GM20000 (cell line): ENCODE data around the gene KRT80.

Source experiments
- DNase-seq: peaks from one replicate; pipeline ENCODE4 v3.0.0; 2012; ENCODE audit warnings: low spot score
- TF ChIP-seq, protein P1 (sequence below): IDR thresholded peaks from 2 replicates; pipeline ENCODE4 v1.5.1; 2012; ENCODE audit warnings: mild to moderate bottlenecking, control low read depth; ENCODE audit errors: extremely low read depth, missing control alignments

KRT80 gene

GRCh38 chr12:52208424-52209165 is 16.8 kb upstream of the KRT80 start:
- DNase-seq = no peak
- TF ChIP-seq, protein P1, sequence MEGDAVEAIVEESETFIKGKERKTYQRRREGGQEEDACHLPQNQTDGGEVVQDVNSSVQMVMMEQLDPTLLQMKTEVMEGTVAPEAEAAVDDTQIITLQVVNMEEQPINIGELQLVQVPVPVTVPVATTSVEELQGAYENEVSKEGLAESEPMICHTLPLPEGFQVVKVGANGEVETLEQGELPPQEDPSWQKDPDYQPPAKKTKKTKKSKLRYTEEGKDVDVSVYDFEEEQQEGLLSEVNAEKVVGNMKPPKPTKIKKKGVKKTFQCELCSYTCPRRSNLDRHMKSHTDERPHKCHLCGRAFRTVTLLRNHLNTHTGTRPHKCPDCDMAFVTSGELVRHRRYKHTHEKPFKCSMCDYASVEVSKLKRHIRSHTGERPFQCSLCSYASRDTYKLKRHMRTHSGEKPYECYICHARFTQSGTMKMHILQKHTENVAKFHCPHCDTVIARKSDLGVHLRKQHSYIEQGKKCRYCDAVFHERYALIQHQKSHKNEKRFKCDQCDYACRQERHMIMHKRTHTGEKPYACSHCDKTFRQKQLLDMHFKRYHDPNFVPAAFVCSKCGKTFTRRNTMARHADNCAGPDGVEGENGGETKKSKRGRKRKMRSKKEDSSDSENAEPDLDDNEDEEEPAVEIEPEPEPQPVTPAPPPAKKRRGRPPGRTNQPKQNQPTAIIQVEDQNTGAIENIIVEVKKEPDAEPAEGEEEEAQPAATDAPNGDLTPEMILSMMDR = no peak

- DNase-seq = no peak
- TF ChIP-seq, protein P1 = no peak
These were observed 16.1 kb upstream of the KRT80 start for GRCh38 chr12:52207895-52208294.

DNA sequence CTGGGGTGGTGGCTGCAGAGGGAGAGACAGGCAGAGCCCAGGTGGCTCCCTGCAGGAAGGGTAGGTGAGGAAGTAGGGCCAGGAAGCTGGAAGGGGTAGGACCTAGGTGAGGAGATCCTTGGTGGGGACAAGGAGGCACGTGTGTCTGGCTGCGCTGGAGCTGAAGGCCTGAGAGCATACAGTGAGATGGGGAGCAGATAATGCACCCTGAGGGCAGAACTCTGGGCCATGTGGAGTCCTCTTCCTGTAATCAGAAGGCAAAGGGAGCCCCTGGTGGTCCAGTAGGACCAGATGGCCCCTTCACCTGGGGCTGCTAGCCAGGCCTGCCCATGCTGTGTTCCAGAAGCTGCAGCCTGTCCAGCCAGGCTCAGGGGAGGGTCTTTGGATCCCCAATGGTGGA is 15.3 kb upstream of the KRT80 start:
- TF ChIP-seq, protein P1 = no peak
- DNase-seq = no peak

DNA sequence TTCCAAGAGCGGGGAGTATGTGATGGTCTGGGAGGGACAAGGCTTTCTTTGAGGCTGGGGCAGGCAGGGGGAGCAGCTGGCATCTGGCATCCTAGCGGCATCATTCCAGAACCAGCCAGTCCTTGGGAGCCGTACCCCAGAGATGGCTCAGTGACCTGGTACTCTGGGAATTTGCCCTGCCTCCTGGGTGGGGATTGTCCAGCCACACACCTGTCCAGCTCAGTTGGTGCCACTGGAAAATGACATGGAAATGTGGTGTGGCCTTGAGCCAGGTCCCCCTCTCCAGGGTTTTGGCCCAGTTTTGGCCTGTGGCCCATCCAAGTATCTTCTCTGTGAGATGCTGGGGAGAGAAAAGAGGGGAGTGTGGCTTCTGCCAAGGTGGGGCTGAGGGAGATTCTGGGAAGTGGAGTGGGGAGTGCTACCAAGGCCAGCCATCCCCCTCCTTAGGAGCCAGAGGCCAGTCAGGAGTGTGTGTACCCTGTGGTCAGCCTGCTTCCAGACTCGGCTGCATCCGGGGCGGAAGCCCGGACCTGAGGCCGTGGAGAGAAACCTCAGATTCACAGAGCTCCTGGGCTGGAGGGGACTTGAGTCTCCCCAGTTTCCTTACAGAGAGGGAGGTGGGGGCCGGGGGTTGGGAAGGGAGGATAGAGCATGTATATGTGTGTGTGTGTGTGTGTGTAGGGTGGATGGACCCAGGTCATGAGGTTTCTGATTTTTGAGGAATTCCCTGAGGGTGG is 14.7 kb upstream of the KRT80 start:
- no peak for DNase-seq
- TF ChIP-seq, protein P1 = no peak

GRCh38 chr12:52205612-52206303 is 13.9 kb upstream of the KRT80 start:
- DNase-seq = no peak
- TF ChIP-seq, protein P1 = no peak

GRCh38 chr12:52204931-52205505 is 13.2 kb upstream of the KRT80 start:
- DNase-seq = no peak
- TF ChIP-seq, protein P1 = no peak
